Kidney epithelial cell (primary cell): ENCODE data around the gene HDAC9. TPM values are rescaled to one million over a fixed set of nuclear protein-coding genes. Genes with fewer than 3 reads are reported as not detected.
A peak's percentile ranks its signal among the peaks of the same experiment; 100 is the strongest.

Experiments used
- DNase-seq: peaks from one replicate; pipeline ENCODE4 v3.0.0-alpha.2; 2010; ENCODE audit warnings: low read depth
- H3K27me3 ChIP-seq: 2 replicates; pipeline ENCODE4 v1.6.0; 2011; ENCODE audit warnings: low read length; ENCODE audit not compliant: control insufficient read depth, insufficient read depth
- H3K36me3 ChIP-seq: 2 replicates; pipeline ENCODE4 v1.5.1; 2011; ENCODE audit warnings: low read length; ENCODE audit not compliant: control insufficient read depth, insufficient read depth
- H3K4me3 ChIP-seq: 2 replicates; pipeline ENCODE4 v1.5.1; 2011; ENCODE audit warnings: low read depth, mild to moderate bottlenecking, control low read depth, low read length
- total RNA-seq: library from RNA; depleted of rRNA; stranded (reverse); fragments of >200 nt; gene quantifications from 2 replicates; pipeline ENCODE4 v1.2.3, GENCODE V29; 2015
- TF ChIP-seq, protein P1 (sequence below): IDR thresholded peaks from 2 replicates; pipeline ENCODE4 v1.5.1; 2011; ENCODE audit warnings: mild to moderate bottlenecking, moderate library complexity, low read length, control low read depth, inconsistent platforms; ENCODE audit not compliant: insufficient read depth, poor library complexity, severe bottlenecking

The HDAC9 gene
- total RNA-seq, 1 donor from 2014 or later = 84.5 TPM

DNA sequence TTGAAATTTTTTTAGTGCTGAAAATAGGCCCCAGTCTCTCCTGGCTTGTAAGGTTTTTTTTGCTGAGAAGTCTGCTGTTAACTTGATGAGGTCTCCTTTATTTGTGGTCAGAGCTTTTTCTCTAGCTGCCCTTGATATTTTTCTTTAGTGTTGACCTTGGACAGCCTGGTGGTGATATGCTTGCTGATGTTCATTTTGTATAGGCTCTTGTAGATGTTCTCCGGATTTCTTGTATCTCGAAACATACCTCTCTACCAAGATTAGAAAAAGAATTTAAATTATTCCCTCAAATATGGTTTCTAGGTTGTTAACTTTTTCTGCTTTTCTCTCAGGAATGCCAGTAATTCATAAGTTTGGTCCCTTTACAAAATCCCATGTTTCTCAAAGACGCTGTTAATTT lies 519.5 kb downstream of the HDAC9 start:
- Histone ChIP-seq H3K36me3 (no peaks in the 10 kb centered on the region), H3K4me3 (no peak overlapping the region), H3K27me3 (no peaks in the 10 kb centered on the region)
- TF ChIP-seq, protein P1, sequence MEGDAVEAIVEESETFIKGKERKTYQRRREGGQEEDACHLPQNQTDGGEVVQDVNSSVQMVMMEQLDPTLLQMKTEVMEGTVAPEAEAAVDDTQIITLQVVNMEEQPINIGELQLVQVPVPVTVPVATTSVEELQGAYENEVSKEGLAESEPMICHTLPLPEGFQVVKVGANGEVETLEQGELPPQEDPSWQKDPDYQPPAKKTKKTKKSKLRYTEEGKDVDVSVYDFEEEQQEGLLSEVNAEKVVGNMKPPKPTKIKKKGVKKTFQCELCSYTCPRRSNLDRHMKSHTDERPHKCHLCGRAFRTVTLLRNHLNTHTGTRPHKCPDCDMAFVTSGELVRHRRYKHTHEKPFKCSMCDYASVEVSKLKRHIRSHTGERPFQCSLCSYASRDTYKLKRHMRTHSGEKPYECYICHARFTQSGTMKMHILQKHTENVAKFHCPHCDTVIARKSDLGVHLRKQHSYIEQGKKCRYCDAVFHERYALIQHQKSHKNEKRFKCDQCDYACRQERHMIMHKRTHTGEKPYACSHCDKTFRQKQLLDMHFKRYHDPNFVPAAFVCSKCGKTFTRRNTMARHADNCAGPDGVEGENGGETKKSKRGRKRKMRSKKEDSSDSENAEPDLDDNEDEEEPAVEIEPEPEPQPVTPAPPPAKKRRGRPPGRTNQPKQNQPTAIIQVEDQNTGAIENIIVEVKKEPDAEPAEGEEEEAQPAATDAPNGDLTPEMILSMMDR = no peak
- no peak for DNase-seq

DNA sequence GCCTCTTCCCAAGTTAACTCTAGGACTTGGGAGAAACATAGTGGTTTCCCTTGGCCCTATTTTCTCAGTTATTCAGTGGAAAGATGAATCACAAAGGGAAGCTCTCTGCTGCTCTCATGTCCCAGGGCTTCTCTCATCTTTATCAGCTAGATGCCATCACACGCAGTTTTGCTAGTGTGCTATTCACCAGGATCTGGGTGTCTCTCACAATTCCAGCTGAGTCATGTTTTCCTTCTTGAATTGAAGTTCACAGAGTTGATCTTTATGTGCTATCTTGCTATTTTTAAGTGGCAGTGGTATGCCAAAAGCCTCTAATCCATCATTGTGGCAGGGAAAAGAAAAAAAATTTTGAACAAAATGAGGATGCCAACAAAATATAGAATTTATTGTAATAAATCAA lies 520.6 kb downstream of the HDAC9 start:
- TF ChIP-seq, protein P1 = no peak
- H3K4me3 ChIP-seq = no peak overlapping the region
- H3K27me3 ChIP-seq = no peaks in the 10 kb centered on the region
- H3K36me3 ChIP-seq = no peaks in the 10 kb centered on the region
- DNase-seq = no peak

DNA sequence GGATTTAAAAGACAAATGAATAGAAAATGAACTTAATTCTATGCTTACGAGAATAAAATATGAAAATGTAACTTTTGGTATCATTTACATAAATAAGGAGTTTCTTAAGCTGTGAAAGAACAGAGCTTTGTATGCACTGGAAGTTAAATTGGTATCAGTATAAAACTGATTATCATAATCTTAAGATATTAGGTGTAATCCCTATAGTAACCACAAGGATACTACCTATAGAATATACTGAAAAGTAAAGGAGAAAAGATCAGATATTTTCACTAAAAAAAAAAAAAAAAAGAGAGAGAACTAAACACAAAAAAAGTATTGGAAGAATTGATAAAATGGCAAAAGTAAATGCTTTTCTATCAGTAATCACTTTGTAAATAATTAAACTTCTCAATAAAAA lies 521.8 kb downstream of the HDAC9 start:
- TF ChIP-seq, protein P1 = no peak
- no peak for DNase-seq

DNA sequence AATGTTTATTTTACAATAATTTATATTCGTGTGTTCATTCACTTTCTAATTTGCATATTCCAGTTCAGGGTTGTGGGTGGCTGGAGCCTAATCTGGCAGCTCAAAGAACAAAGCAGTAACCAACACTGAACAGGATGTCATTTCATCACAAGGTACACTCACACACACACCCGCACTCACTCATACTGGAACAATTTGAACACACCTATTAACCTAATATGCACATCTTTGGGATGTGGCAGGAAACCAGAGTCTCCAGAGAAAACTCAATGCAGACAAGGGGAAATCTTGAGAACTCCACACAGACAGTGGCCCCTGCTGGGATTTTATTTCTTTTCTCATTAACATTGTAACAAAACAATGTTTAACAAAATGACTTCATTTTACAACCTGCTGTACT lies 524.5 kb downstream of the HDAC9 start:
- Histone ChIP-seq H3K36me3 (no peaks in the 10 kb centered on the region), H3K27me3 (no peaks in the 10 kb centered on the region), H3K4me3 (no peak overlapping the region)
- DNase-seq = no peak
- TF ChIP-seq, protein P1 = no peak

More for the DNA sequence above, 521.8 kb downstream of the HDAC9 start:
- H3K27me3 ChIP-seq = no peaks in the 10 kb centered on the region
- no peaks in the 10 kb centered on the region for H3K36me3 ChIP-seq
- H3K4me3 ChIP-seq = no peak overlapping the region

DNA sequence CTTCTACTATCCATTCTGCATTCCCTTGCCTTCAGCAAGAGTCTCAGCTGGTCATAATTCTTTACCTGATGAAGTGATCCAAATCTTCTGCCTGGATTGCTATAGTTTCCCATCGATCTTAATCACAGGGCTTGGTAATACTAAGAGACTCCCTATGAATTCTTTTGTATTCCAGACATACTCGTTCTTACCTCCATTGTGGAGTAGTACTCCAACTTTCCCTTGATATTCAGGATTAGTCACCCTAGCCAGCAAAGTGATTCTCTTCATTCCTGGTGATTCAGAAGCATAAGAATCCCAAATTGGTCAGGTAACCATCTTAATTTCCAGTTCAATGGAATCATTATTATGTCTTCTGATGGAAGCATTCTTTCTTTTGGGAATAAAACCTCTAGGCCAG lies 525.2 kb downstream of the HDAC9 start:
- Histone ChIP-seq H3K36me3 (no peaks in the 10 kb centered on the region), H3K27me3 (no peaks in the 10 kb centered on the region), H3K4me3 (no peak overlapping the region)
- TF ChIP-seq, protein P1 = no peak
- peak; percentile 21 for DNase-seq

DNA sequence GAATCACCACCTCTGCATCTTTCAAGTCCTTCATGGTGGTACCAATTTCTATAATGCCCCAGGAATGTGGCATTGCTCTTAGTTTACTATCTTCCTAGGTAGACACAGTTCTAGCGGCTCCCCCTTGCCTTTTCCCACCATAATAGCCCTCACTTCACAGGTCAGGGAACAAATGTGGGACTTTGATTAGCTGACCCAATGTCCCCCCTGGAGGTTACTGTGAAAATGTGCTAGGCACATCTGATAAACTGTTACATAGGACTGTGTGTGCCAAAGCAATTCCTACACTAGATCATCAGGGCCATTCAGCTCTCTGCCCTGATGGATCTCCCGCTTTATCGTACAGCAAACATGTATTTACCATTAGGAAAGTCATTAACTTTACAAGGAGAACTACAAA lies 527.9 kb downstream of the HDAC9 start:
- Histone ChIP-seq H3K36me3 (no peaks in the 10 kb centered on the region), H3K4me3 (no peak overlapping the region), H3K27me3 (no peaks in the 10 kb centered on the region)
- DNase-seq = no peak
- TF ChIP-seq, protein P1 = no peak
